NCI-H2107 (cell line): Measurements from ENCODE around the gene ADPGK.

Source experiments
- DNase-seq: peaks from one replicate; lab custom pipeline; 2025; lab: John Stamatoyannopoulos, UW

Gene ADPGK

DNA sequence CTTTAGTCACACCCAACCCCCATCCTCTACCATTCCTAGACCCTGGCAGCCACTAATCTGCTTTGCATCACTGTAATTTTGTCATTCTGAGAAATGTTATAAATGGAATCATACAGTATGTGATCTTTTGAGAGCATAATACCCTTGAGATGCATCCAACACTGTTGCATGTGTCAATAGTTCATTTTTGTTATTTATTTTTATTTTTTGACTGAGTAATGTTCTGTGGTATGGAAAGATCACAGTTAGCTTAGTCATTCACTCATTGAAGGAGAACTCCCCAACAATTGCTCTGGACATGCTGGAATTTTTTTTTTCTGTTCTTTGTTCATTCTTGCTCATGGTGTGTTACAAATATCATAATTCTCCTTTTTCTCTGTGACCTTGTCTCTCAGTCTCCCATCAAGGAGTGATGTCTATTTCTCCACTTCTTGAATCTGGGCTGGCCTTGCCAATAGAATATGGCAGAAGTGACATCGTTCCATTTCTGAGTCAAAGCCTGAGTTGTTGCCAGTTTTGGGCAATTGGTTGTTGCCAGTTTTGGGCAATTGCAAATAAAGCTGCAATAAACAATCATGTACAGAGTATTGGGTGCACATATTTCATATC is 6.8 kb upstream of the ADPGK start:
- no peak for DNase-seq

DNA sequence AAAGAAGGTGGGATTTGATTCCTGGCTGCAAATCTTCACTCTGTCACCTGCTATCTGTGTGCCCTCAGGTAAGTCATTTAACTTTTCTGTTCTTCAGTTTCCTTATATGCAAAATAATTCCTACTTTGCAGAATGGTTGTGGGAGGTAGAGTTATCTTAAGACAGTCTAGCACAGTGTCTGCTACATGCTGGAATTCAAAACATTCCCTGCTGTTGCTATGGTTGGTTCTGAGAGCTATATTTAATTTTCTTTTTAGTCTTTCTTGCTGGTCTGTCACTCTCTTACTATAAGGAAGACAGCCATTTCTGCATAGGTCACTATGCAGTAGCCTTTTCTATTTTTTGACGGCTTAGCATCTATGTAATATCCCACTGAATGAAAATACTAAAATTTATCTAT is 4.0 kb upstream of the ADPGK start:
- no peak for DNase-seq

DNA sequence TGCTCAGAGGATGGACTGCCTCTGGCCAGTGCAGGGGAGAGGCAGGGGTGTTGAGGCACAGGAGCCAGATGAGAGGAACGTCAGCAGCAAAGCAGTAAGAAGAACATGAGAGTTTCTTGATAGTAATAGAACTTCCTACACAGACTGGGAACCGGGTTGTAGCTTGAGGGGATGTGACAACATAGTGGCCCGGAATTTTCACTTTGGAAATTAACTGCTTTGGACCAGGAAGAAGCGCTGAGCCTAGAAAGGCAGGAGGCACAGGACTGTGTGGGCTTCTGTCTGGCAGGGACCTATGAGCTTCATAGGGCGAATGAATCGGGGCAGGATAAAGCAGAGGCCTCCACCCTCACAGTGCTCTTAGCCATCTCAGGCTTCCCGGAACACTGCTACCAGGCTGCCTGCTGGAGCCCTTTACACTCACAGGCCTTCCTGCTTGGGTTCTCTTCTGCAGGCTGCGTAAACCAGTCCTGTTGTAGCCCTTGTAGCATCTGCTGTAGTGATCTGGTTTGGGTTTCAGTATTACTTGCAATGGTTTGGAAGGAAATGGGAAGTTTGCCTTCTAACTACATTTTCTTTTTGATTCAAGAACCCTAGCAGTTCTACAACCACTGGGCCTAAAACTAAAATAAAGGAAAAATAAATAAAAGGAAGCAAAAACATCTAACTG is 3.3 kb upstream of the ADPGK start:
- DNase-seq, result no peak

DNA sequence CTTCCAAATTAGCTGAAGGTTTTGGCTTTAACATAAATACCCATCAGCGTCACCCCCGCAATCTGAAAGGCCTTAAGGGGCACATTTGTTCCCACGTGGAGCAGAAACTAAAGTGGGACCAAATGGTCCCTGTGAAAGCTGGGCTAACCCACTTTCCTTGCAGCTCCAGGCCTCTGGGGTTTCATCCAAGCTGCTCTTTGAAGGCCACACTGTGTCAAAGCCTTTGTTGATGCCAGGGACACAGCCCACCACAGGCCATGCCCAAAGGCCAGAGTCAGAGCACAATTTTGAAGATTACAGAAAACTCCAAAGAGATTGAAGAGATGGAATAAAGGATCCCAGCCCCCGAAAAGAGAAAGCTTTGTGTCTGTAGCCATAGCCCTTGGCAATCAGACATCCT is 2.7 kb upstream of the ADPGK start:
- no peak for DNase-seq

- no peak for DNase-seq
Measured at GRCh38 chr15:72785841-72786240, 2.3 kb upstream of the ADPGK start.

GRCh38 chr15:72785432-72785831 is 1.9 kb upstream of the ADPGK start:
- no peak for DNase-seq

DNA sequence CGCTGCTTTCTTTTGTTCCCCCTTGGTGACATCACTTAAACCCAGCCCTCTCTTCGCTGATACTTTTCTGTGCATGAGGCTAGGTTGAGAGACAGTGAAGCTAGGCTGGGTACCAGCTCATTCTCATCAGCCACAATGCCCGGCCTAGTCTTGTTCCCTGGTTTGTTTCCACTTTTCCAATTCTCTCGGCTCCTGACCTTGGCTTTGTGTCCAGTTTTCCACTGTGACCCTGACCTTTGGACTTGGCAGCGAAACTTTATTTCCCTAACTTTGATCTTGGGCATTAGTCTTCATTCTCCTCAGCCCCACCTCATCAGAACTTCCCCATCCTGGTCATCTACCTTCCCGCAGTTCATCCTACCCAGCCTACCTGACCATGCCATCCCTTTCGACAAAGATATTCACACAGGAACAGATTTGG is 908 bp upstream of the ADPGK start:
- DNase-seq, result no peak

- no peak for DNase-seq
Measured at GRCh38 chr15:72783004-72783639, 436 bp downstream of the ADPGK start.

DNA sequence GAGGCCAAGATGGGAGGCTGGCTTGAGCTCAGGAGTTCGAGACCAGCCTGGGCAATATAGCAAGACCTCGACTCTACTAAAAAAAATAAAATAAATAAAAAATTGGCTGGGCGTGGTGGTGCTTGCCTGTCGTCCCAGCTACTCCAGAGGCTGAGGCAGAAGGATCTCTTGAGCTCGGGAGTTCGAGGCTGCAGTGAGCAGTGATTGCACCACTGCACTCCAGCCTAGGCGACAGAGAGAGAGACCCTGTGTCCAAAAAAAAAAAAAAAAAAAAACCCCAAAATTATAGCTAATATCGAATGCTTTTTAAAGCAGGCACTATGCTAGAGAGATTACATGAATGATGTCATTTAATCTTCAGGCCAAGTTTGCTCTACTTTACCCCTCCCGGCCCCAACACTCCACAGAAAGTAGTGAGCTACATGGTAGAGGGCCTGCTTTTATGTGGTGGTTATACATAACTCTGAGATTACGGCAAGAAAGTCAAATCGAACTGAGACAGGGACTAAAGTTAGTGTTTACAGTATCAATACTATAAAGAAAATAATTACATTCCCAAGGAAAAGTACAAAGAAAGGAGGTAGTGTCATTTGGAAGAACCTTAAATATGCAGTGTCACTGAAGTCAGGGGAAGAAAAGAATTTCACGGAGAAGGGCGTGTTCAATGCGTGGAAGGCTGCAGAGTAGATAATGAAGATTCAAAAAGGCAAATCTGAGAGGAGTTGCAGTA is 1.1 kb downstream of the ADPGK start:
- DNase-seq, result no peak

- DNase-seq, result no peak
Measured at GRCh38 chr15:72781631-72782030, 1.9 kb downstream of the ADPGK start.

- DNase-seq, result no peak
Measured at GRCh38 chr15:72778796-72779195, 4.8 kb downstream of the ADPGK start.

GRCh38 chr15:72774696-72775383 is 8.7 kb downstream of the ADPGK start:
- no peak for DNase-seq

GRCh38 chr15:72771329-72771725 is 12.2 kb downstream of the ADPGK start:
- no peak for DNase-seq

DNA sequence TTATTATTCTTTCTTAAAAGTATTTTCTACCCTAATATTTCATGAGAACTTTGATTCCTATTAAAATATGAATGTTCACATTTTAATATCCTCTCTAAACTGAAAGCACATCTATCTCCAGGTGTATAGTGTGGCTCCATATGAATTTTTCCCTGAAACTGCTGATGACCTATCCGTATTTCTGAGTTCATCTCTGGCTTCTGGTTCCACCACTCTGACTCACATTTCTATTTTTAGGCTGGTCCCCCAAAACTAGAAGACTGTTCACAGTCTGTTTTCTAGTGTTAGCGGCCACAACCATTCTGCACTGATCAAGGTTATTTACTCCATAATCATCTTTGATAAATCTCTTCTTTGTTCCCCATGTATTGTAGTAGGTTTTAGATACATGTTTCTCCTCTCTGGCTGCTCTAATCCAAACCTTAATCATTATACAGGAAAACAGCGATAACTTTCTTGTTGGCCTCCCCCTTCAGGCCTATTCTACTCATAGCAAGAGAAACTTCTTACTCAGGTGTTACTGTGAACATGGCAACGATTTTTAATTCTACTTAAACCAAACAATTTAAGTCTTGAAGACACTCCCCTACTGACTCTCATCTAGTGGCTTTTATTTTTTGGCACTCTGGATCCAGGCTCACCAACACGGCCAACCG is 12.8 kb downstream of the ADPGK start:
- no peak for DNase-seq

- no peak for DNase-seq
Measured at GRCh38 chr15:72766780-72767179, 16.8 kb downstream of the ADPGK start.

GRCh38 chr15:72766025-72766424 is 17.5 kb downstream of the ADPGK start:
- no peak for DNase-seq

- DNase-seq, result no peak
Measured at GRCh38 chr15:72764656-72765055, 18.9 kb downstream of the ADPGK start.

DNA sequence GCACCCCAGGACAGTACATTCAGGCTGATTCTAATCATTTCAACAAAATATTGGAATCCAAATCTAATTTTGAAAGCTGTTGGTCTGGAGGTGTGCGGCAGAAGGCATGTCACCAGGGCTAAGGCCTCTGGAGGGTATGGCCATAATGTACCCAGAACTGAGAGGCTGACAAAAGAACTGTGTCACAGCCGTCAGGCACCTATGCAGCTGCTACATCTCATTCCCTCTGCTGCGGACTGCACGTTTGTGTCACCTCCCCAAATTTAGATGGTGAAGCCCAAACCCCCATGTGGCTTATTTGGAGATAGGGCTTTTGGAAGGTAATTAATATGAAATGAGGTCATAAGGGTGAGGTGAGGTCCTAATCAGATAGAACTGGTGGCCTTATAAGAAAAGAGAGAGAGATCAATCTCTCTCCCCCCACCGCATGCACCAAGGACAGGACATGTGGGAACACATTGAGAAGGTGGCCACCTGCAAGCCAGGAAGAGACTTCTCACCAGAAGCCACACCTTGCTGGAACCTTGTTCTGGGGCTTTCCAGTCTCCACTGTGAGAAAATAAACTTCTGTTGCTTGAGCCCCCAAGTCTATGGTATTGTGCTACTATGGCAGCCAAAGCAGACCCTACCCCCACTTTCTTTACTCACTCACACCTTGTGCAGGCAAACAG is 22.8 kb downstream of the ADPGK start:
- no peak for DNase-seq

DNA sequence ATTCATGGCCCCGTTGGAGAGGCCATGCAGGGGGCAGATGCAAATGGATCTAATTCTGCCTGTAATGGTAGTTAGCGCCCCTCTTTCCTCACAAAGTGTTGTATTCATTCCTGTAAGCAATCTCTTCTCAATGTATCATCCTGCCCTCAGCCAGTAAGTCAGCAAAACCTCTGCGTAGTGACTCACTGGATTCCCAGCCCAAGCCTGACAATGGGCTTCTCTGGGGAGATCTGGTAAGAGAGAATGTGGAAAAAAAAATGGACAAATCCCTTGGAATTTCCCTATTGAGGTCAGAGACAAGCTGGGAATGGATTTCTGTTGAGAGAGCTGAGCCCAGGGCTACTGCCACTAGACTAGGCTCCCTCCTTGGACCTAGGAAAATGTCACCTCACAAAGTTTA is 25.4 kb downstream of the ADPGK start:
- DNase-seq, result no peak

- DNase-seq, result no peak
Measured at GRCh38 chr15:72754096-72754495, 29.5 kb downstream of the ADPGK start.

DNA sequence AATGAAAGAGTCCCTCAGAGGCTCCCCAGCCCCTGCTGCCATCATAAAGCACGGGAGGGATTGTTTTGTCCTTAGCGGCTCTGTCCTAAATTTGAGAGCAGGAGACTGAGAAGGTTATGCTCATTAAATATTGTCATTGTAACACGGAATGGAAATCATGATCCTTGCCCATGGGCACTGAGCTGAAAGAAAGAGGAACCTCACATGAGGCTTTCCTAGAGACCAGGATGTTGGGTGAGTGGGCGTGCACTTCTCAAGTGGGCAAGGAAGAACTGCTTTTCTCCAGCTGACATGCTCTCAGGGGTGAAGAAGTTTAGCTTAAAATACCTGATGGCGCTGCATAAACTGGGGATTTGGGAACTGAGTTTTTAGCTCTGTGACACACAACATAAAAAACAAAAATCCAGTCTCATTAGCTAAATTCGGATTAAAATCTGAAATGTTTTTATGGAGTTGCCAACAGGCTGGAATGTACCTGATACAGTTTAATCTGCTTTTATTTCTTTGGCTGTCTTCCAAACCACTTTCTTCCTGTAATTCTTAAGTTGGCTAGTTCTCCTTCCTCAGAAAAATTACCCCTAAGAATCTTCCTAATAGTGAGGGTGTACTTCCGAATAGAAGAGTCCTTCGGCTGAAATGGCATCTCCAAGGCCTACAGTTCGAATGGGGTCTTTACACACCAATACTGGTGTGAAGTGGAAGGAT is 31.7 kb downstream of the ADPGK start:
- DNase-seq, result no peak
